CD4-positive, alpha-beta T cell treated with Interleukin-2 at 100 ng/mL for 4 hours (primary cell): Measurements from ENCODE around the gene OR52E8.

Source experiments
- DNase-seq: peaks from one replicate; pipeline ENCODE4 v3.0.0-alpha.2; 2020; ENCODE audit warnings: low spot score

OR52E8 gene

GRCh38 chr11:5857590-5857989, at the start of gene OR52E8:
OR52E8 (minus strand) TSS chr11:5857690; CDS start chr11:5857690, 0 bp downstream.
- no peak for DNase-seq

- no peak for DNase-seq
Observed at GRCh38 chr11:5899534-5899933, 42.0 kb upstream of the OR52E8 start.

DNA sequence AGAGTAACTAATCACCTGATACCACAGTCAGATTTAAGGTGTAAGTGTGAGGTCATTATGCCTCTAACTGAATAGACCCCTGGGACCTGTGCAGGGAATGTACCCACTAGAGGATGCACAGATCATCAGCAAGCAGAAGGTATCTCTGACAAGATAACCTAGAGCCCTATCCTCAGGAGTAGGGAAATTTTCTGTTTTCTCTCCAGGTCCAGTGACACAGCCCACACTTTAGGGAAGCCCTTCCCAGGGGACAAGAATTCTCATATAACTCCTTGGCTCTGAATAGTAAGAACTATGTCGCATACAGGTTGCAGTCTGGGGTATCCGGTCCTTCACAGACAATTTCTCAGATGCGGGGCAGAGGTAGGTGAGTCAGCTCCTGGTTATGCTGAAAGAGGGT, 35.4 kb upstream of the OR52E8 start, which contains the start of gene OR52E5:
TSS of gene OR52E5 (plus strand) at position 301 of the 400 bp plus-strand sequence. CDS start 7,569 bp downstream, outside the sequence.
- no peak for DNase-seq

GRCh38 chr11:5891216-5891800, 33.8 kb upstream of the OR52E8 start:
- DNase-seq = peak; percentile 7

DNA sequence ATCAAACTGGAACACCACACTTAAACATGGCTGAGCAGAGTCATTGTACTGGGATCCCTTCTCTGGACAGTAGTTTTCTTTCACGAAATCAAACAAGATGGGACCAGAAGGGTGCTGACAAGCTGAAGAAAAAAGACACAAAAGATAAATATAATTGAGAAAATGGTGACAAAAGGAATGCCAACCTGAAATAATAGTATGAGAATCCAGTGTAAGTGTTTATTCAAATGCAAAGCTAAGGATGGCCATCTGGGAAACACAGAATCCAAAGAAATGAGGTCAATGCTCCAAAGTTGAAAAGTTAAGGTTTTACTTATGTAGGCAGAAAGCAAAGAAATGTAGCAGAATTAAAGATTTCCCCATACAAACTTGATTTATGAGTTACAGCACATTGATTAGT, 30.2 kb upstream of the OR52E8 start:
- no peak for DNase-seq

- DNase-seq = no peak
Observed at GRCh38 chr11:5887172-5887571, 29.7 kb upstream of the OR52E8 start.

- no peak for DNase-seq
Observed at GRCh38 chr11:5881756-5882155, 24.3 kb upstream of the OR52E8 start.

GRCh38 chr11:5880329-5880728, 22.8 kb upstream of the OR52E8 start, which contains the start of gene OR52E4:
OR52E4 (plus strand) TSS chr11:5880629; CDS start chr11:5884293, 3,664 bp downstream.
- no peak for DNase-seq

DNA sequence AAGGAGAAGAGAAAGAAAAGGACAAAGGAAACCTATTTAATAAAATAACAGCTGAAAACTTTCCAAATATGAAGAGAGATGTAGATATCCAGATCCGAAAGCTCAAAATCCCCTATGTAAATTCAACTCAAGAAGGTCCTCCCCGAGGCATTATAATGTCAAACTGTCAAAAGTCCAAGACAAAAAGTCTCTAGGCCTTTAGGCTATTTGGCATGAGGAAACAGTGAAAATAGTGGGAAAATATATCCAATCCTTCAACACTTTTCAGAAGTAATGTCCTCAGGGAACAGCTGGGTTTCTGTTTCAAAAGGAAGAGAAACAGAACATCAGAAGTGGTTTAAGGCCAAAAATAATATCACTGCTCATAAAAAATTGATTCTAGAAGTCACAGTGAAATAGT, 21.1 kb upstream of the OR52E8 start:
- DNase-seq = no peak

GRCh38 chr11:5865826-5866225, 8.3 kb upstream of the OR52E8 start:
- no peak for DNase-seq

DNA sequence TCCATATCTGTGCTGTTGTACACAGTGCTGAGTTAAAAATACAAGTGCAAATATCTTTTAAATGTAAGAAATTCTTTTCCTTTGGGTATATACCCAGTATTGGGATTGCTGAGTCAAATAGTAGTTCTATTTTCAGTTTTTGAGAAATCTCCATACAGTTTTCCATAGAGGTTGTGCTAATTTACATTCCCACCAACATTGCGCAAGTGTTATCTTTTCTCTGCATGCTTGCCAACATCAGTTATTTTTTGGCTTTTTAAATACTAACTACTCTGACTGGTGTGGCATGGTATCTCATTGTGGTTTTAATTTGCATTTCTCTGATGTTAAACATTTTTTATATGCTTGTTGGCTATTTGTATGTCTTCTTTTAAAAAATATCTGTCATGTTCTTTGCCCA, 6.5 kb downstream of the OR52E8 start:
- no peak for DNase-seq

- DNase-seq = no peak
Observed at GRCh38 chr11:5847711-5848110, 9.8 kb downstream of the OR52E8 start.

DNA sequence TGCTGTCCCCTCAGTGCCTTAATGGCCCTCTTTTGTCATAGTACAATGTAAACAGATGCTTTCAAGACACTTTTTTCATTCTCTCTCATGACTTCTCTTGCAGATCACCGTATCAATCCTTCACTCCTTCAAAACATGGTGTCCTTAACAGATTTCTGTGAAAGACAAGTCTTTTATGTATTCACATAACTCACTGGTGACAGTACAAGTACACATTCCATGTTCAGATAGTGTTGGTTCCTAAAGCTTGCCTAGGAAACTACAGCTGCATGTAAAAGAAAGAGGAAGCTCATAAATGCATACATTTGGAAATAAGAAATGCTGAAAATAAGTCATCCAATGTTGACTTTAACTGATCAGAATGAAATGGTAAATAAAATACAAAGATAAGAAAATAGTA, 10.8 kb downstream of the OR52E8 start:
- no peak for DNase-seq

GRCh38 chr11:5841797-5842196, 15.7 kb downstream of the OR52E8 start, which contains the start of gene OR52E6:
OR52E6 (minus strand) TSS chr11:5841897; CDS start chr11:5841897, 0 bp downstream.
- no peak for DNase-seq

DNA sequence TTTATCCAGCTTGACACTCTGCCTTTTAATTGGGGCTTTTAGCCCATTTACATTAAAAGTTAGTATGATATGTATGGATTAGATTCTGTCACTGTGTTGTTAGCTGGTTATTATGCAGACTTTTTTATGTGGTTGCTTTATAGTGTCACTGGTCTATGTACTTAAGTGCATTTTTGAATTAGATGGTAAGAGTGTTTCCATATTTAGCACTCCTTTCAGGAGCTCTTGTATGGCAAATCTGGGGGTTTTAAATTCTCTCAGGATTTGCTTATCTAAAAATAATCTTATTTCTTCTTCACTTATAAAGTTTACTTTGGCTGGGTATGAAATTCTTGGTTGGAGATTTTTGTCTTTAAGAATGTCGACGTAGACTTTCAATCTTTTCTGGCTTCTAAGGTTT, 19.8 kb downstream of the OR52E8 start:
- no peak for DNase-seq

GRCh38 chr11:5833446-5833845, 24.0 kb downstream of the OR52E8 start:
- DNase-seq = no peak

DNA sequence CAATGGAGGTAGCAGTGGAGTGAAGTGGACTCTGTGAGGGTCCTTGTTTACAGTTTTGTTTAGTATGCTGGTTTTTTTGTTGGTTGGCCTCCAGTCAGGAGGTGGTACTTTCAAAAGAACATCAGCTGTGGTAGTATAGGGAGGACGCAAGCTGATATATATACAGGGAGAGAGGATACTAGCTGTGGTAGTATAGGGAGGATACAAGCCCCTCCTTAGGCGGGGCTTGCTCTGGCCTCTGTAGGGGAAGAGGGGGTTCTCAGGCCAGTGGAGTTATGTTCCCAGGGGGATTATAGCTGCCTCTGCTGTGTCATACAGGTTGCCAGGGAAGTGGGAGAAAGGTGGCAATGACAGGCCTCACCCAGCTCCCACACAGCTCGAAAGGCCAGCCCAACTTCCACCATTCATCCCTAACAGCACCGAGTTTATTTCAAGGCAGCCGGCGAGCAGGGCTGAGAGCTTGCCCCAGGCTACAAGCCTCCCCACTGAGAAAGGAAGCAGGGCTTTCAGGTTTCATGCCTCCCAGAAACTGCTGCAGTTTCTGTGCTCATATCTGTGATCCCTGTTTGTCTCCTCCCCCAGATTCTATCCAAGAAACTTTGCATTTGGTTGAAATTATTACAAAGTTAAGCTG, 26.2 kb downstream of the OR52E8 start:
- no peak for DNase-seq

GRCh38 chr11:5818245-5818886, 39.1 kb downstream of the OR52E8 start:
- no peak for DNase-seq

DNA sequence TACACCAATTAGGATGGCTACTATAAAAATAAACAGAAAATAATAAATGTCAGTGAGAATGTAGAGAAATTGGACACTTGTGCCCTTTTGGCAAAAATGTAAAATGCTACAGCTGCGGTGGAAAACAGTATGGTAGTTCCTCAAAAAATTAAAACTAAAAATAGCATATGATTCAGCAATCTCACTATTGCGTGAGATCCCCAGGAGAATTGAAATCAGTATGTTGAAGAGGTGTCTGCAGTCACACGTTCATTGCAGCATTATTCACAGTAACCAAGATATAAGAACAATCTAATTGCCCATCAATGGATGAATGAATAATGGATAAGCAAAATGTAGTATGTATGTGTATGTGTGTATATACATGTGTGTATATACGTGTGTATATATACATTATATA, 42.0 kb downstream of the OR52E8 start:
- no peak for DNase-seq

- no peak for DNase-seq
Observed at GRCh38 chr11:5809905-5810795, 47.3 kb downstream of the OR52E8 start.

- no peak for DNase-seq
Observed at GRCh38 chr11:5809122-5809519, 48.4 kb downstream of the OR52E8 start.

DNA sequence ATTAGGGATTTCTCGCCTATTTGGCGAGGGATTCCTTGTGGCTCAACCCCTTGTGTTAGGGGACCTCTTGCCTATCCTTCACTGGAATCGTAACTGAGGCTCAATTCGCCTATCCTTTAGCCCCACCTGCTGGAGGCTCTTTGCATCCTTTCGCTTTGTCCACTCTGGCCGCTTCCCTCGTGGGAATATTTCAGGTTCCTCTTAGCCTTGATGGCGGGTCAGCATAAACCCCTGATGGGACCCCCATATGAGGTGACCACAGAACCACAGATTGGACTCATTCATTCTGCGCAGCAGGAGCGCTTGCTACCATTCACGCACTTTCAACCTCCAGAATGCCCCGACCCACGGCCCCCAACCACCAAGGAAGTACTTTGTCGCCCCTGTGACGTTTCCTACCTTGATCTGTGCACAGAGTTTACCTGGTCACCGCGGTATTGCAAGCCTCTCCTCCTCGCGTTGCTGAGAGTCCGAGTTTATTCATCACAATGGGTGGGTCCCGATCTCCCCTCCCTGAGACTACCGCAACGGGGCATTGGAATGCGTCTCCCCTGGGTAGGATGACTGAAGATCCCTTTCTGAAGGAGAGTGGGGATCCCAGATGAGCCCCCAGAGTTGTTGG, 48.9 kb downstream of the OR52E8 start, which contains the start of gene OR52N2:
TSS of gene OR52N2 (plus strand) at position 425 of the 622 bp plus-strand sequence. CDS start 11,412 bp downstream, outside the sequence.
- DNase-seq = peak; percentile 76
